Activated B cell treated with CpG ODN at 0.5 μM for 24 hours (primary cell): ENCODE data around the gene SEMA5A. TPM values are rescaled to one million over a fixed set of nuclear protein-coding genes. Genes with fewer than 3 reads are reported as not detected.

Experiments
- ATAC-seq: fragments of 200-7000 bp; cut with Tn5 transposase; one replicate; pipeline ENCODE4 v1.10.0; 2021; ENCODE audit warnings: low read depth, mild to moderate bottlenecking, moderate library complexity
- CTCF ChIA-PET: fragments of 350-600 bp; sonication (Branson Sonifier 250); formaldehyde crosslinking; loops from one replicate; lab custom pipeline; 2021; ENCODE audit warnings: antibody characterized with exemption; lab: Charles Lee
- POLR2A ChIA-PET: fragments of 350-600 bp; sonication (Branson Sonifier 250); formaldehyde crosslinking; loops from one replicate; lab custom pipeline; 2021; ENCODE audit warnings: antibody characterized with exemption; lab: Charles Lee
- DNase-seq: peaks from one replicate; pipeline ENCODE4 v3.0.0; 2022
- H3K27ac Mint-ChIP-seq: one replicate; pipeline ENCODE4 v1.8.0; 2020; ENCODE audit warnings: mixed read lengths
- H3K27me3 Mint-ChIP-seq: one replicate; pipeline ENCODE4 v1.8.0; 2021; ENCODE audit warnings: mixed read lengths
- H3K36me3 Mint-ChIP-seq: one replicate; pipeline ENCODE4 v1.8.0; 2021; ENCODE audit warnings: low read depth, mixed read lengths
- H3K4me1 Mint-ChIP-seq: one replicate; pipeline ENCODE4 v1.8.0; 2021; ENCODE audit warnings: mixed read lengths
- H3K4me3 Mint-ChIP-seq: one replicate; pipeline ENCODE4 v1.8.0; 2020; ENCODE audit warnings: mild to moderate bottlenecking, mixed read lengths
- H3K9me3 Mint-ChIP-seq: one replicate; pipeline ENCODE4 v1.8.0; 2020; ENCODE audit warnings: mixed read lengths
- CTCF ChIP-seq: fragments of 200-600 bp; IDR thresholded peaks from one replicate; pipeline ENCODE4 v1.8.0; 2022; ENCODE audit warnings: antibody characterized with exemption, mild to moderate bottlenecking
- intact Hi-C: fragments of 100-400 bp; cut with micrococcal nuclease; formaldehyde crosslinking; loops from one replicate; pipeline ENCODE4 v1.15.1; 2024
- total RNA-seq: library from RNA; stranded (reverse); gene quantifications from 2 replicates; pipeline ENCODE4 v1.2.3, GENCODE V29; 2022

SEMA5A gene
- total RNA-seq, 1 donor from 2014 or later = not detected

- CTCF ChIA-PET = no interaction called here
- POLR2A ChIA-PET = no interaction called here
- H3K36me3 Mint-ChIP-seq = no peaks in the 10 kb centered on the region
- DNase-seq (no peak), ATAC-seq (no peak)
- no peak overlapping the region for H3K27ac Mint-ChIP-seq
- no peaks in the 10 kb centered on the region for H3K4me1 Mint-ChIP-seq
- H3K9me3 Mint-ChIP-seq = peaks cover 4% of the 10 kb centered on the region
- intact Hi-C loops = no loop called here
- TF ChIP-seq CTCF = no peak
- no peak overlapping the region for H3K4me3 Mint-ChIP-seq
- no peaks in the 10 kb centered on the region for H3K27me3 Mint-ChIP-seq
Observed at GRCh38 chr5:9438596-9439354, 107.1 kb downstream of the SEMA5A start.

- no peaks in the 10 kb centered on the region for H3K4me1 Mint-ChIP-seq
- no peak overlapping the region for H3K27ac Mint-ChIP-seq
- no peaks in the 10 kb centered on the region for H3K27me3 Mint-ChIP-seq
- no peak for ATAC-seq
- CTCF ChIA-PET = no interaction called here
- intact Hi-C loops = no loop called here
- no peak for DNase-seq
- peaks cover 4% of the 10 kb centered on the region for H3K9me3 Mint-ChIP-seq
- no peak for TF ChIP-seq CTCF
- H3K36me3 Mint-ChIP-seq = no peaks in the 10 kb centered on the region
- POLR2A ChIA-PET = no interaction called here
- H3K4me3 Mint-ChIP-seq = no peak overlapping the region
Observed at GRCh38 chr5:9437741-9438240, 108.1 kb downstream of the SEMA5A start.

GRCh38 chr5:9431496-9432258 is 114.2 kb downstream of the SEMA5A start:
- CTCF ChIA-PET = no interaction called here
- DNase-seq = no peak
- peaks cover 2% of the 10 kb centered on the region for H3K9me3 Mint-ChIP-seq
- H3K36me3 Mint-ChIP-seq = no peaks in the 10 kb centered on the region
- H3K4me3 Mint-ChIP-seq = no peak overlapping the region
- H3K27ac Mint-ChIP-seq = no peak overlapping the region
- no peak for TF ChIP-seq CTCF
- no peaks in the 10 kb centered on the region for H3K27me3 Mint-ChIP-seq
- intact Hi-C loops = no loop called here
- no peak for ATAC-seq
- POLR2A ChIA-PET = no interaction called here
- no peaks in the 10 kb centered on the region for H3K4me1 Mint-ChIP-seq

GRCh38 chr5:9431151-9431495 is 114.8 kb downstream of the SEMA5A start:
- DNase-seq (no peak), ATAC-seq (no peak)
- ChIA-PET POLR2A (no interaction called here), CTCF (no interaction called here)
- Mint-ChIP-seq H3K36me3 (no peaks in the 10 kb centered on the region), H3K4me1 (no peaks in the 10 kb centered on the region), H3K9me3 (peaks cover 2% of the 10 kb centered on the region), H3K27ac (no peak overlapping the region), H3K27me3 (no peaks in the 10 kb centered on the region), H3K4me3 (no peak overlapping the region)
- intact Hi-C loops = no loop called here
- TF ChIP-seq CTCF = no peak

- Mint-ChIP-seq H3K27ac (no peak overlapping the region), H3K27me3 (no peaks in the 10 kb centered on the region), H3K36me3 (no peaks in the 10 kb centered on the region), H3K4me1 (no peaks in the 10 kb centered on the region), H3K9me3 (no peaks in the 10 kb centered on the region), H3K4me3 (no peak overlapping the region)
- CTCF ChIA-PET = no interaction called here
- ATAC-seq = no peak
- intact Hi-C loops = no loop called here
- no peak for TF ChIP-seq CTCF
- POLR2A ChIA-PET = no interaction called here
- no peak for DNase-seq
Observed at GRCh38 chr5:9430306-9430705, 115.6 kb downstream of the SEMA5A start.
